ENCODE measurements around the gene IARS2. TPM values are rescaled to one million over a fixed set of nuclear protein-coding genes. Genes with fewer than 3 reads are reported as not detected.

Gene IARS2
- total RNA-seq, 1 experiment from 2014 or later, result 73.9 TPM

DNA sequence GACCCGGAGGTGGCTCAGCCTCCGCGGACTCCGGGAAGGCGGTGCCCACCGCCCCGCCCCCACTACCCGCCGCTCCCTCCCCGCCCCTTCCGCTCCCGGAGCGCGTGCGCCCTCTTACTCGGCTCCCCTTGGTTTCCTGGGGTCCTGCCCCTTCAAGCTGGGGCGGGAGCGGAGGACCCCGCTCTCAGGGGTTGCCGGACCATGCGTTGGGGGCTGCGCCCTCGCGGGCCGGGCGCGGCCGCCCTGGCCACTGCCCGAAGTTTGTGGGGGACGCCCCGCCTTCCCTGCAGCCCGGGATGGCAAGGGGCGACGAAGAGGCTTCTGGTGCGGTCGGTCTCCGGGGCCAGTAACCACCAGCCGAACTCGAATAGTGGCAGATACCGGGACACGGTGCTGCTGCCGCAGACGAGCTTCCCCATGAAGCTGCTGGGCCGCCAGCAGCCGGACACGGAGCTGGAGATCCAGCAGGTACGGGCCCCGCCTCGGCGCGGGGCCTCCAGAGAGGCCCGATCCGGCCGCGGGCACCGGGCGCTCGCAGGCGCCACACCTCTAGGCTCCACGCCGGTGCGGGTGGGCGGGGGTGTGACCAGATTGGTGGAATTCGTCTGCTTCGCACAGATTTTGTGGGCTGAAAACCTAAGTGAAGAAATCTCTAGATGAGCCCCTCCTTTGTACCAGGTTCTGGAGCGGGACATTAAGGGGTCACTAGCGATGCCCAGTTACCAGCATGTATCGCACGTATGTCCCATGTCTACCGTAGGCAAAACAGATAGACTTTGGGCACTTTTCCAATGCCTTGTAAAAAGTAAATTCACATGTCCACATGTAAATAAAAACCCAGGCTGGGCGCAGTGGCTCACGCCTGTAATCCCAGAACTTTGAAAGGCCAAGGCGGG is at the start of gene IARS2 (continued):
- TF ChIP-seq, protein P1, sequence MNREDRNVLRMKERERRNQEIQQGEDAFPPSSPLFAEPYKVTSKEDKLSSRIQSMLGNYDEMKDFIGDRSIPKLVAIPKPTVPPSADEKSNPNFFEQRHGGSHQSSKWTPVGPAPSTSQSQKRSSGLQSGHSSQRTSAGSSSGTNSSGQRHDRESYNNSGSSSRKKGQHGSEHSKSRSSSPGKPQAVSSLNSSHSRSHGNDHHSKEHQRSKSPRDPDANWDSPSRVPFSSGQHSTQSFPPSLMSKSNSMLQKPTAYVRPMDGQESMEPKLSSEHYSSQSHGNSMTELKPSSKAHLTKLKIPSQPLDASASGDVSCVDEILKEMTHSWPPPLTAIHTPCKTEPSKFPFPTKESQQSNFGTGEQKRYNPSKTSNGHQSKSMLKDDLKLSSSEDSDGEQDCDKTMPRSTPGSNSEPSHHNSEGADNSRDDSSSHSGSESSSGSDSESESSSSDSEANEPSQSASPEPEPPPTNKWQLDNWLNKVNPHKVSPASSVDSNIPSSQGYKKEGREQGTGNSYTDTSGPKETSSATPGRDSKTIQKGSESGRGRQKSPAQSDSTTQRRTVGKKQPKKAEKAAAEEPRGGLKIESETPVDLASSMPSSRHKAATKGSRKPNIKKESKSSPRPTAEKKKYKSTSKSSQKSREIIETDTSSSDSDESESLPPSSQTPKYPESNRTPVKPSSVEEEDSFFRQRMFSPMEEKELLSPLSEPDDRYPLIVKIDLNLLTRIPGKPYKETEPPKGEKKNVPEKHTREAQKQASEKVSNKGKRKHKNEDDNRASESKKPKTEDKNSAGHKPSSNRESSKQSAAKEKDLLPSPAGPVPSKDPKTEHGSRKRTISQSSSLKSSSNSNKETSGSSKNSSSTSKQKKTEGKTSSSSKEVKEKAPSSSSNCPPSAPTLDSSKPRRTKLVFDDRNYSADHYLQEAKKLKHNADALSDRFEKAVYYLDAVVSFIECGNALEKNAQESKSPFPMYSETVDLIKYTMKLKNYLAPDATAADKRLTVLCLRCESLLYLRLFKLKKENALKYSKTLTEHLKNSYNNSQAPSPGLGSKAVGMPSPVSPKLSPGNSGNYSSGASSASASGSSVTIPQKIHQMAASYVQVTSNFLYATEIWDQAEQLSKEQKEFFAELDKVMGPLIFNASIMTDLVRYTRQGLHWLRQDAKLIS (CRISPR knock-in tag; IDR thresholded peaks at IDR 0.05; ENCODE audit: borderline replicate concordance), result no peak
- TF ChIP-seq ZNF317 (CRISPR knock-in tag; IDR thresholded peaks at IDR 0.05; ENCODE audit: borderline replicate concordance, low read depth) (no peak), NR1H2 (CRISPR knock-in tag; IDR thresholded peaks at IDR 0.05) (no peak), ZNF416 (CRISPR knock-in tag; IDR thresholded peaks at IDR 0.05) (no peak), TEAD1 (CRISPR knock-in tag; IDR thresholded peaks at IDR 0.05) (peak; percentile 51; the same call in 1 of the 2 replicates), ZNF423 (CRISPR knock-in tag; IDR thresholded peaks at IDR 0.05) (0 out of 2 replicates have a peak, but pooled peaks have one; percentile 14), NR3C1 (CRISPR knock-in tag; conservative IDR thresholded peaks at IDR 0.05; ENCODE audit: low read depth) (no peak), RORB (CRISPR knock-in tag; IDR thresholded peaks at IDR 0.05) (no peak), MYBL2 (CRISPR knock-in tag; IDR thresholded peaks at IDR 0.05) (no peak), ZNF138 (CRISPR knock-in tag; conservative IDR thresholded peaks at IDR 0.05) (no peak), ZNF263 (CRISPR knock-in tag; IDR thresholded peaks at IDR 0.05; ENCODE audit: low read depth) (no peak), KAT7 (CRISPR knock-in tag; IDR thresholded peaks at IDR 0.05; ENCODE audit: borderline replicate concordance) (0 out of 2 replicates have a peak, but pooled peaks have one; percentile 89), GABPB1 (CRISPR knock-in tag; IDR thresholded peaks at IDR 0.05) (peak; percentile 67), FOXP1 (CRISPR knock-in tag; IDR thresholded peaks at IDR 0.05; ENCODE audit: borderline replicate concordance) (peak; percentile 87), GRHL2 (CRISPR knock-in tag; IDR thresholded peaks at IDR 0.05; ENCODE audit: insufficient replicate concordance, severe bottlenecking) (no peak), NFE2L1 (CRISPR knock-in tag; IDR thresholded peaks at IDR 0.05) (no peak)
- TF ChIP-seq, protein P2, sequence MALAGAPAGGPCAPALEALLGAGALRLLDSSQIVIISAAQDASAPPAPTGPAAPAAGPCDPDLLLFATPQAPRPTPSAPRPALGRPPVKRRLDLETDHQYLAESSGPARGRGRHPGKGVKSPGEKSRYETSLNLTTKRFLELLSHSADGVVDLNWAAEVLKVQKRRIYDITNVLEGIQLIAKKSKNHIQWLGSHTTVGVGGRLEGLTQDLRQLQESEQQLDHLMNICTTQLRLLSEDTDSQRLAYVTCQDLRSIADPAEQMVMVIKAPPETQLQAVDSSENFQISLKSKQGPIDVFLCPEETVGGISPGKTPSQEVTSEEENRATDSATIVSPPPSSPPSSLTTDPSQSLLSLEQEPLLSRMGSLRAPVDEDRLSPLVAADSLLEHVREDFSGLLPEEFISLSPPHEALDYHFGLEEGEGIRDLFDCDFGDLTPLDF (CRISPR knock-in tag; IDR thresholded peaks at IDR 0.05), result no peak
- TF ChIP-seq, protein P3, sequence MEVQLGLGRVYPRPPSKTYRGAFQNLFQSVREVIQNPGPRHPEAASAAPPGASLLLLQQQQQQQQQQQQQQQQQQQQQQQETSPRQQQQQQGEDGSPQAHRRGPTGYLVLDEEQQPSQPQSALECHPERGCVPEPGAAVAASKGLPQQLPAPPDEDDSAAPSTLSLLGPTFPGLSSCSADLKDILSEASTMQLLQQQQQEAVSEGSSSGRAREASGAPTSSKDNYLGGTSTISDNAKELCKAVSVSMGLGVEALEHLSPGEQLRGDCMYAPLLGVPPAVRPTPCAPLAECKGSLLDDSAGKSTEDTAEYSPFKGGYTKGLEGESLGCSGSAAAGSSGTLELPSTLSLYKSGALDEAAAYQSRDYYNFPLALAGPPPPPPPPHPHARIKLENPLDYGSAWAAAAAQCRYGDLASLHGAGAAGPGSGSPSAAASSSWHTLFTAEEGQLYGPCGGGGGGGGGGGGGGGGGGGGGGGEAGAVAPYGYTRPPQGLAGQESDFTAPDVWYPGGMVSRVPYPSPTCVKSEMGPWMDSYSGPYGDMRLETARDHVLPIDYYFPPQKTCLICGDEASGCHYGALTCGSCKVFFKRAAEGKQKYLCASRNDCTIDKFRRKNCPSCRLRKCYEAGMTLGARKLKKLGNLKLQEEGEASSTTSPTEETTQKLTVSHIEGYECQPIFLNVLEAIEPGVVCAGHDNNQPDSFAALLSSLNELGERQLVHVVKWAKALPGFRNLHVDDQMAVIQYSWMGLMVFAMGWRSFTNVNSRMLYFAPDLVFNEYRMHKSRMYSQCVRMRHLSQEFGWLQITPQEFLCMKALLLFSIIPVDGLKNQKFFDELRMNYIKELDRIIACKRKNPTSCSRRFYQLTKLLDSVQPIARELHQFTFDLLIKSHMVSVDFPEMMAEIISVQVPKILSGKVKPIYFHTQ (CRISPR knock-in tag; IDR thresholded peaks at IDR 0.05), result no peak
- TF ChIP-seq, protein P4, sequence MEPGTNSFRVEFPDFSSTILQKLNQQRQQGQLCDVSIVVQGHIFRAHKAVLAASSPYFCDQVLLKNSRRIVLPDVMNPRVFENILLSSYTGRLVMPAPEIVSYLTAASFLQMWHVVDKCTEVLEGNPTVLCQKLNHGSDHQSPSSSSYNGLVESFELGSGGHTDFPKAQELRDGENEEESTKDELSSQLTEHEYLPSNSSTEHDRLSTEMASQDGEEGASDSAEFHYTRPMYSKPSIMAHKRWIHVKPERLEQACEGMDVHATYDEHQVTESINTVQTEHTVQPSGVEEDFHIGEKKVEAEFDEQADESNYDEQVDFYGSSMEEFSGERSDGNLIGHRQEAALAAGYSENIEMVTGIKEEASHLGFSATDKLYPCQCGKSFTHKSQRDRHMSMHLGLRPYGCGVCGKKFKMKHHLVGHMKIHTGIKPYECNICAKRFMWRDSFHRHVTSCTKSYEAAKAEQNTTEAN (CRISPR knock-in tag; IDR thresholded peaks at IDR 0.05), result no peak
- TF ChIP-seq, protein P5, sequence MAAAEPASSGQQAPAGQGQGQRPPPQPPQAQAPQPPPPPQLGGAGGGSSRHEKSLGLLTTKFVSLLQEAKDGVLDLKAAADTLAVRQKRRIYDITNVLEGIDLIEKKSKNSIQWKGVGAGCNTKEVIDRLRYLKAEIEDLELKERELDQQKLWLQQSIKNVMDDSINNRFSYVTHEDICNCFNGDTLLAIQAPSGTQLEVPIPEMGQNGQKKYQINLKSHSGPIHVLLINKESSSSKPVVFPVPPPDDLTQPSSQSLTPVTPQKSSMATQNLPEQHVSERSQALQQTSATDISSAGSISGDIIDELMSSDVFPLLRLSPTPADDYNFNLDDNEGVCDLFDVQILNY (CRISPR knock-in tag; IDR thresholded peaks at IDR 0.05), result peak; percentile 68; the same call in 1 of the 2 replicates
- TF ChIP-seq, protein P6, sequence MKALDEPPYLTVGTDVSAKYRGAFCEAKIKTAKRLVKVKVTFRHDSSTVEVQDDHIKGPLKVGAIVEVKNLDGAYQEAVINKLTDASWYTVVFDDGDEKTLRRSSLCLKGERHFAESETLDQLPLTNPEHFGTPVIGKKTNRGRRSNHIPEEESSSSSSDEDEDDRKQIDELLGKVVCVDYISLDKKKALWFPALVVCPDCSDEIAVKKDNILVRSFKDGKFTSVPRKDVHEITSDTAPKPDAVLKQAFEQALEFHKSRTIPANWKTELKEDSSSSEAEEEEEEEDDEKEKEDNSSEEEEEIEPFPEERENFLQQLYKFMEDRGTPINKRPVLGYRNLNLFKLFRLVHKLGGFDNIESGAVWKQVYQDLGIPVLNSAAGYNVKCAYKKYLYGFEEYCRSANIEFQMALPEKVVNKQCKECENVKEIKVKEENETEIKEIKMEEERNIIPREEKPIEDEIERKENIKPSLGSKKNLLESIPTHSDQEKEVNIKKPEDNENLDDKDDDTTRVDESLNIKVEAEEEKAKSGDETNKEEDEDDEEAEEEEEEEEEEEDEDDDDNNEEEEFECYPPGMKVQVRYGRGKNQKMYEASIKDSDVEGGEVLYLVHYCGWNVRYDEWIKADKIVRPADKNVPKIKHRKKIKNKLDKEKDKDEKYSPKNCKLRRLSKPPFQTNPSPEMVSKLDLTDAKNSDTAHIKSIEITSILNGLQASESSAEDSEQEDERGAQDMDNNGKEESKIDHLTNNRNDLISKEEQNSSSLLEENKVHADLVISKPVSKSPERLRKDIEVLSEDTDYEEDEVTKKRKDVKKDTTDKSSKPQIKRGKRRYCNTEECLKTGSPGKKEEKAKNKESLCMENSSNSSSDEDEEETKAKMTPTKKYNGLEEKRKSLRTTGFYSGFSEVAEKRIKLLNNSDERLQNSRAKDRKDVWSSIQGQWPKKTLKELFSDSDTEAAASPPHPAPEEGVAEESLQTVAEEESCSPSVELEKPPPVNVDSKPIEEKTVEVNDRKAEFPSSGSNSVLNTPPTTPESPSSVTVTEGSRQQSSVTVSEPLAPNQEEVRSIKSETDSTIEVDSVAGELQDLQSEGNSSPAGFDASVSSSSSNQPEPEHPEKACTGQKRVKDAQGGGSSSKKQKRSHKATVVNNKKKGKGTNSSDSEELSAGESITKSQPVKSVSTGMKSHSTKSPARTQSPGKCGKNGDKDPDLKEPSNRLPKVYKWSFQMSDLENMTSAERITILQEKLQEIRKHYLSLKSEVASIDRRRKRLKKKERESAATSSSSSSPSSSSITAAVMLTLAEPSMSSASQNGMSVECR (CRISPR knock-in tag; IDR thresholded peaks at IDR 0.05; ENCODE audit: borderline replicate concordance), result peak; percentile 67; the same call in 1 of the 2 replicates
- TF ChIP-seq, protein P7, sequence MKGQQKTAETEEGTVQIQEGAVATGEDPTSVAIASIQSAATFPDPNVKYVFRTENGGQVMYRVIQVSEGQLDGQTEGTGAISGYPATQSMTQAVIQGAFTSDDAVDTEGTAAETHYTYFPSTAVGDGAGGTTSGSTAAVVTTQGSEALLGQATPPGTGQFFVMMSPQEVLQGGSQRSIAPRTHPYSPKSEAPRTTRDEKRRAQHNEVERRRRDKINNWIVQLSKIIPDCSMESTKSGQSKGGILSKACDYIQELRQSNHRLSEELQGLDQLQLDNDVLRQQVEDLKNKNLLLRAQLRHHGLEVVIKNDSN (CRISPR knock-in tag; IDR thresholded peaks at IDR 0.05), result no peak; the same call in 1 of the 2 replicates

Data from WTC11 (cell line).